GM12878 (cell line): ENCODE results near the gene SOWAHC. TPM values are rescaled to one million over a fixed set of nuclear protein-coding genes. Genes with fewer than 3 reads are reported as not detected.
A peak's percentile ranks its signal among the peaks of the same experiment; 100 is the strongest.

Experiments
- ASH2L ChIP-seq: fragments of 300-600, 200-600 bp; sonication (generic); IDR thresholded peaks from 2 replicates; pipeline ENCODE4 v1.6.1; 2017; ENCODE audit warnings: low read depth, mild to moderate bottlenecking, borderline replicate concordance
- ATF2 ChIP-seq: IDR thresholded peaks from 2 replicates; pipeline ENCODE4 v1.6.1; 2012; ENCODE audit warnings: low read length, inconsistent platforms
- CUX1 ChIP-seq: IDR thresholded peaks from 2 replicates; pipeline ENCODE4 v1.6.1; 2012; ENCODE audit warnings: improper control_type of control experiment, low read depth, low read length; ENCODE audit not compliant: insufficient replicate concordance
- GATAD2B ChIP-seq: fragments of 450-650 bp; conservative IDR thresholded peaks from 2 replicates; pipeline ENCODE4 v1.6.1; 2017; ENCODE audit warnings: low read depth, mild to moderate bottlenecking, moderate library complexity
- MEF2A ChIP-seq: IDR thresholded peaks from 2 replicates; pipeline ENCODE4 v1.6.1; 2011; ENCODE audit warnings: low read depth, mild to moderate bottlenecking, low read length, moderate library complexity; ENCODE audit not compliant: insufficient read depth
- NFIC ChIP-seq: IDR thresholded peaks from 2 replicates; pipeline ENCODE4 v1.6.1; 2012; ENCODE audit warnings: low read depth, mild to moderate bottlenecking, inconsistent platforms, low read length, moderate library complexity
- SMC3 ChIP-seq: IDR thresholded peaks from 2 replicates; pipeline ENCODE4 v1.6.1; 2011; ENCODE audit warnings: low read length, improper control_type of control experiment, borderline replicate concordance
- STAT3 ChIP-seq: IDR thresholded peaks from 2 replicates; pipeline ENCODE4 v1.6.1; 2011; ENCODE audit warnings: low read depth, low read length, improper control_type of control experiment
- SUZ12 ChIP-seq: fragments of 200-600 bp; sonication (generic); IDR thresholded peaks from one replicate; pipeline ENCODE4 v1.6.1; 2018; ENCODE audit warnings: antibody characterized with exemption, mild to moderate bottlenecking; ENCODE audit not compliant: unreplicated experiment
- ZBTB11 ChIP-seq: fragments of 450-650 bp; formaldehyde crosslinking; IDR thresholded peaks from 2 replicates; pipeline ENCODE4 v1.5.0; 2022; ENCODE audit warnings: mild to moderate bottlenecking, missing genetic modification characterization
- ZNF274 ChIP-seq: IDR thresholded peaks from one replicate; pipeline ENCODE4 v1.8.0; 2011; ENCODE audit not compliant: insufficient read length, insufficient read depth
- ZNF622 ChIP-seq: fragments of 450-650 bp; IDR thresholded peaks from 2 replicates; pipeline ENCODE4 v1.6.1; 2017; ENCODE audit warnings: mild to moderate bottlenecking, inconsistent platforms
- polyA plus RNA-seq, 11 experiments: library from polyadenylated mRNA; depleted of rRNA in 4 of 11; unstranded in 6 of 11; stranded (reverse) in 5 of 11; fragments of >200 nt; fragmentation: Nextera tagmentation in 4 of 11; fragmentation: Illumina TruSeq in 1 of 11; extraction: Ambion mirVana in 4 of 11; extraction: Trizol in 1 of 11; gene quantifications; 1 replicate in 1 of 11; 2 replicates in 10 of 11; pipeline versions ENCODE4 v1.2.1 to v1.2.3, GENCODE V29; 2011 to 2016; ENCODE audit warnings: inconsistent platforms in 2 of 11, missing spikeins in 2 of 11, low read depth in 1 of 11
- total RNA-seq, 4 experiments: library from RNA; depleted of rRNA in 3 of 4; stranded (reverse); fragments of >200 nt in 3 of 4; fragmentation: Illumina TruSeq in 1 of 4; extraction: Trizol in 1 of 4; gene quantifications; 2 replicates each; pipeline versions ENCODE4 v1.2.1 to v1.2.3, GENCODE V29; 2013 to 2021
- TF ChIP-seq, protein P1 (sequence below): IDR thresholded peaks from 2 replicates; pipeline ENCODE4 v1.6.1; 2011; ENCODE audit warnings: low read depth, low read length, improper control_type of control experiment, borderline replicate concordance
- TF ChIP-seq, protein P2 (sequence below): fragments of 450-650 bp; IDR thresholded peaks from 2 replicates; pipeline ENCODE4 v1.6.1; 2017; ENCODE audit warnings: low read depth, mild to moderate bottlenecking, moderate library complexity

SOWAHC gene
- total and polyA plus RNA-seq, 10 of the 15 experiments (the other 5 are each of a cell fraction or from before 2014, with no cell fraction given), result 0.48 to 2.6 (median 1.8) TPM

GRCh38 chr2:109611467-109612095 lies 2.6 kb upstream of the SOWAHC start (continued):
- TF ChIP-seq MEF2A (no peak), ZBTB11 (CRISPR knock-in tag) (no peak), GATAD2B (no peak), ASH2L (no peak), STAT3 (no peak), SMC3 (peak; percentile 33; the same call in 1 of the 2 replicates), CUX1 (no peak), NFIC (no peak), SUZ12 (no peak), ZNF274 (no peak), ZNF622 (no peak), ATF2 (no peak)
- TF ChIP-seq, protein P1, sequence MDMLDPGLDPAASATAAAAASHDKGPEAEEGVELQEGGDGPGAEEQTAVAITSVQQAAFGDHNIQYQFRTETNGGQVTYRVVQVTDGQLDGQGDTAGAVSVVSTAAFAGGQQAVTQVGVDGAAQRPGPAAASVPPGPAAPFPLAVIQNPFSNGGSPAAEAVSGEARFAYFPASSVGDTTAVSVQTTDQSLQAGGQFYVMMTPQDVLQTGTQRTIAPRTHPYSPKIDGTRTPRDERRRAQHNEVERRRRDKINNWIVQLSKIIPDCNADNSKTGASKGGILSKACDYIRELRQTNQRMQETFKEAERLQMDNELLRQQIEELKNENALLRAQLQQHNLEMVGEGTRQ, result no peak
- TF ChIP-seq, protein P2, sequence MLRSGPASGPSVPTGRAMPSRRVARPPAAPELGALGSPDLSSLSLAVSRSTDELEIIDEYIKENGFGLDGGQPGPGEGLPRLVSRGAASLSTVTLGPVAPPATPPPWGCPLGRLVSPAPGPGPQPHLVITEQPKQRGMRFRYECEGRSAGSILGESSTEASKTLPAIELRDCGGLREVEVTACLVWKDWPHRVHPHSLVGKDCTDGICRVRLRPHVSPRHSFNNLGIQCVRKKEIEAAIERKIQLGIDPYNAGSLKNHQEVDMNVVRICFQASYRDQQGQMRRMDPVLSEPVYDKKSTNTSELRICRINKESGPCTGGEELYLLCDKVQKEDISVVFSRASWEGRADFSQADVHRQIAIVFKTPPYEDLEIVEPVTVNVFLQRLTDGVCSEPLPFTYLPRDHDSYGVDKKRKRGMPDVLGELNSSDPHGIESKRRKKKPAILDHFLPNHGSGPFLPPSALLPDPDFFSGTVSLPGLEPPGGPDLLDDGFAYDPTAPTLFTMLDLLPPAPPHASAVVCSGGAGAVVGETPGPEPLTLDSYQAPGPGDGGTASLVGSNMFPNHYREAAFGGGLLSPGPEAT, result no peak
